GM23338 (cell line): ENCODE results near the gene BRCA1. TPM values are rescaled to one million over a fixed set of nuclear protein-coding genes. Genes with fewer than 3 reads are reported as not detected.

Experiments
- ATAC-seq: fragments of 200-7000 bp; cut with Tn5 transposase; 3 replicates; pipeline ENCODE4 v1.9.1; 2020
- DNase-seq: peaks from one replicate; pipeline ENCODE4 v3.0.0-alpha.2; 2015; ENCODE audit warnings: low spot score
- H2AFZ ChIP-seq: fragments of 200-600 bp; sonication (generic); 2 replicates; pipeline ENCODE4 v1.8.0; 2016; ENCODE audit warnings: antibody characterized with exemption, mild to moderate bottlenecking, moderate library complexity
- H3F3A ChIP-seq: fragments of 200-600 bp; sonication (generic); replicated peaks from 2 replicates; pipeline ENCODE4 v1.8.0; 2017; ENCODE audit warnings: antibody characterized with exemption, mixed run types, low read depth
- H3K27ac ChIP-seq: fragments of 200-600 bp; sonication (generic); 2 replicates; pipeline ENCODE4 v1.6.1; 2016; ENCODE audit warnings: low read depth
- H3K27me3 ChIP-seq: fragments of 200-600 bp; sonication (generic); 2 replicates; pipeline ENCODE4 v1.8.0; 2016; ENCODE audit warnings: mild to moderate bottlenecking, mixed run types, moderate library complexity; ENCODE audit not compliant: insufficient read depth
- H3K36me3 ChIP-seq: fragments of 200-600 bp; sonication (generic); 2 replicates; pipeline ENCODE4 v1.8.0; 2016; ENCODE audit warnings: mild to moderate bottlenecking; ENCODE audit not compliant: insufficient read depth
- H3K4me1 ChIP-seq: fragments of 200-600 bp; sonication (generic); 2 replicates; pipeline ENCODE4 v1.8.0; 2016; ENCODE audit warnings: mild to moderate bottlenecking, moderate library complexity; ENCODE audit not compliant: insufficient read depth
- H3K4me2 ChIP-seq: fragments of 200-600 bp; sonication (generic); 2 replicates; pipeline ENCODE4 v1.7.1; 2017; ENCODE audit warnings: mixed run types
- H3K4me3 ChIP-seq: fragments of 200-600 bp; sonication (generic); 2 replicates; pipeline ENCODE4 v1.6.1; 2016; ENCODE audit warnings: mixed run types
- H3K79me2 ChIP-seq: fragments of 200-600 bp; sonication (generic); replicated peaks from 2 replicates; pipeline ENCODE4 v1.8.0; 2017; ENCODE audit warnings: mild to moderate bottlenecking; ENCODE audit not compliant: insufficient read depth
- H3K9me2 ChIP-seq: fragments of 200-600 bp; sonication (generic); 2 replicates; pipeline ENCODE4 v1.8.0; 2017; ENCODE audit not compliant: insufficient read depth
- H4K20me1 ChIP-seq: fragments of 200-600 bp; sonication (generic); replicated peaks from 2 replicates; pipeline ENCODE4 v1.8.0; 2017; ENCODE audit warnings: mild to moderate bottlenecking; ENCODE audit not compliant: insufficient read depth
- H3K27ac Mint-ChIP-seq: 2 replicates; pipeline ENCODE4 v1.8.0; 2020; ENCODE audit warnings: inconsistent platforms, mild to moderate bottlenecking, moderate library complexity, mixed read lengths
- H3K27me3 Mint-ChIP-seq: 3 replicates; pipeline ENCODE4 v1.8.0; 2022; ENCODE audit warnings: low read depth, mild to moderate bottlenecking, moderate library complexity, mixed read lengths, inconsistent platforms; ENCODE audit not compliant: insufficient read depth, poor library complexity
- H3K36me3 Mint-ChIP-seq: 3 replicates; pipeline ENCODE4 v1.8.0; 2021; ENCODE audit warnings: low read depth, mild to moderate bottlenecking, inconsistent platforms, moderate library complexity, mixed read lengths
- H3K4me1 Mint-ChIP-seq: 3 replicates; pipeline ENCODE4 v1.8.0; 2020; ENCODE audit warnings: mild to moderate bottlenecking, inconsistent platforms, mixed read lengths
- H3K4me3 Mint-ChIP-seq: 3 replicates; pipeline ENCODE4 v1.8.0; 2021; ENCODE audit warnings: moderate library complexity, mild to moderate bottlenecking, inconsistent platforms, mixed read lengths
- H3K9me3 Mint-ChIP-seq: 3 replicates; pipeline ENCODE4 v1.8.0; 2020; ENCODE audit warnings: moderate library complexity, mild to moderate bottlenecking, inconsistent platforms, mixed read lengths
- CREB1 ChIP-seq: fragments of 250-450 bp; sonication (Bioruptor Pico); IDR thresholded peaks from 2 replicates; pipeline ENCODE4 v1.5.0; 2020; ENCODE audit warnings: low read depth, mild to moderate bottlenecking, moderate library complexity
- EZH2 ChIP-seq: fragments of 200-600 bp; sonication (generic); IDR thresholded peaks from one replicate; pipeline ENCODE4 v1.8.0; 2017; ENCODE audit warnings: antibody characterized with exemption, mild to moderate bottlenecking, low read depth; ENCODE audit not compliant: unreplicated experiment
- EZH2phosphoT487 ChIP-seq: fragments of 200-600 bp; sonication (generic); IDR thresholded peaks from one replicate; pipeline ENCODE4 v1.8.1; 2018; ENCODE audit warnings: antibody characterized with exemption; ENCODE audit not compliant: unreplicated experiment
- JUNB ChIP-seq: IDR thresholded peaks from one replicate; pipeline ENCODE4 v1.6.1; 2016; ENCODE audit warnings: antibody characterized with exemption; ENCODE audit not compliant: unreplicated experiment
- POLR2AphosphoS5 ChIP-seq: IDR thresholded peaks from 2 replicates; pipeline ENCODE4 v1.6.1; 2016; ENCODE audit warnings: antibody characterized with exemption, low read depth
- STAT1 ChIP-seq: IDR thresholded peaks from one replicate; pipeline ENCODE4 v1.6.1; 2016; ENCODE audit warnings: antibody characterized with exemption; ENCODE audit not compliant: unreplicated experiment
- ZNF114 ChIP-seq: fragments of 250-450 bp; sonication (Bioruptor Pico); IDR thresholded peaks from 2 replicates; pipeline ENCODE4 v1.5.0; 2020; ENCODE audit warnings: mild to moderate bottlenecking, moderate library complexity
- ZNF331 ChIP-seq: fragments of 250-450 bp; sonication (Bioruptor Pico); IDR thresholded peaks from 2 replicates; pipeline ENCODE4 v1.5.0; 2020; ENCODE audit warnings: low read depth, mild to moderate bottlenecking, moderate library complexity
- polyA plus RNA-seq: library from polyadenylated mRNA; unstranded; fragments of >200 nt; fragmentation: Nextera tagmentation; extraction: Ambion mirVana; gene quantifications from 2 replicates; pipeline ENCODE4 v1.2.1, GENCODE V29; 2016
- total RNA-seq: library from RNA; depleted of rRNA; stranded (reverse); fragments of >200 nt; shearing (Covaris generic); gene quantifications from 2 replicates; pipeline ENCODE4 v1.2.3, GENCODE V29; 2014
- TF ChIP-seq, protein P1 (sequence below): IDR thresholded peaks from 2 replicates; pipeline ENCODE4 v1.6.1; 2016; ENCODE audit warnings: antibody characterized with exemption
- TF ChIP-seq, protein P2 (sequence below): fragments of 250-450 bp; sonication (Bioruptor Pico); IDR thresholded peaks from 2 replicates; pipeline ENCODE4 v1.5.0; 2020; ENCODE audit warnings: mild to moderate bottlenecking, moderate library complexity
- TF ChIP-seq, protein P3 (sequence below): IDR thresholded peaks from one replicate; pipeline ENCODE4 v1.6.1; 2018; ENCODE audit warnings: antibody characterized with exemption; ENCODE audit not compliant: unreplicated experiment
- TF ChIP-seq, protein P4 (sequence below), 2 experiments: fragments of 200-600 bp in 1 of 2; sonication (generic) in 1 of 2; conservative IDR thresholded peaks; 2 replicates each; pipeline versions ENCODE4 v1.5.1 to v1.6.1; 2016 to 2017; ENCODE audit warnings: antibody characterized with exemption in 2 of 2, low read depth in 2 of 2, mild to moderate bottlenecking in 2 of 2, moderate library complexity in 1 of 2

The BRCA1 gene
- total and polyA plus RNA-seq, 2 experiments from 2014 or later = 43.2 to 45.9 TPM

DNA sequence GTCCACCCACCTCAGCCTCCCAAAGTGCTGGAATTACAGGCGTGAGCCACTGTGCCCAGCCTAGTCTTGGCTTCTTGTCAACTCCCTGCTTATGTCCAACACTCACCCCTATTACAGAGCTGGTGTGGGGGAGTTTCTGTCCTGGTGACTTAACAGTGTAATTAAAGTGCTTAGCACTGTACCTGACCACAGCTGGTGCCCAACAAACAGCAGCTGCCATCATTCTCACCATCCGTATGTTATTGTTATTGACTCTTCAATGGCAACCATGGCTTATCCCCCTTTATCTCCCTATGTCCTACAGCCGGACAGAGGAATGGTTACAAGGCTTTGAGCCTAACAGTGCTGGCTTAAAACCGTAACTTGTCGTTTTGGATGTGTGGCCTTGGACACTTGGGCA, 17.0 kb upstream of the BRCA1 start:
- peaks cover 13% of the 10 kb centered on the region for H3K36me3 Mint-ChIP-seq
- H3K27me3 ChIP-seq = no peaks in the 10 kb centered on the region
- H3K4me3 Mint-ChIP-seq = no peak overlapping the region
- no peak overlapping the region for H3K4me2 ChIP-seq
- no peaks in the 10 kb centered on the region for H3K36me3 ChIP-seq
- no peak overlapping the region for H3K27ac Mint-ChIP-seq
- H3F3A ChIP-seq = 0 out of 2 replicates have a peak, but pooled peaks cover 4% of the 10 kb centered on the region
- H3K9me3 Mint-ChIP-seq = peaks cover 7% of the 10 kb centered on the region; the same call in 2 of the 3 replicates
- peaks cover 22% of the 10 kb centered on the region for H3K4me1 Mint-ChIP-seq
- no peak overlapping the region for H3K4me3 ChIP-seq
- peaks cover 8% of the 10 kb centered on the region for H3K4me1 ChIP-seq
- no peak for TF ChIP-seq POLR2AphosphoS5
- TF ChIP-seq STAT1 = no peak
- no peak for TF ChIP-seq ZNF331 (CRISPR knock-in tag)
- no peak for TF ChIP-seq EZH2
- TF ChIP-seq, protein P1, sequence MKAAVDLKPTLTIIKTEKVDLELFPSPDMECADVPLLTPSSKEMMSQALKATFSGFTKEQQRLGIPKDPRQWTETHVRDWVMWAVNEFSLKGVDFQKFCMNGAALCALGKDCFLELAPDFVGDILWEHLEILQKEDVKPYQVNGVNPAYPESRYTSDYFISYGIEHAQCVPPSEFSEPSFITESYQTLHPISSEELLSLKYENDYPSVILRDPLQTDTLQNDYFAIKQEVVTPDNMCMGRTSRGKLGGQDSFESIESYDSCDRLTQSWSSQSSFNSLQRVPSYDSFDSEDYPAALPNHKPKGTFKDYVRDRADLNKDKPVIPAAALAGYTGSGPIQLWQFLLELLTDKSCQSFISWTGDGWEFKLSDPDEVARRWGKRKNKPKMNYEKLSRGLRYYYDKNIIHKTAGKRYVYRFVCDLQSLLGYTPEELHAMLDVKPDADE = no peak
- TF ChIP-seq, protein P2, sequence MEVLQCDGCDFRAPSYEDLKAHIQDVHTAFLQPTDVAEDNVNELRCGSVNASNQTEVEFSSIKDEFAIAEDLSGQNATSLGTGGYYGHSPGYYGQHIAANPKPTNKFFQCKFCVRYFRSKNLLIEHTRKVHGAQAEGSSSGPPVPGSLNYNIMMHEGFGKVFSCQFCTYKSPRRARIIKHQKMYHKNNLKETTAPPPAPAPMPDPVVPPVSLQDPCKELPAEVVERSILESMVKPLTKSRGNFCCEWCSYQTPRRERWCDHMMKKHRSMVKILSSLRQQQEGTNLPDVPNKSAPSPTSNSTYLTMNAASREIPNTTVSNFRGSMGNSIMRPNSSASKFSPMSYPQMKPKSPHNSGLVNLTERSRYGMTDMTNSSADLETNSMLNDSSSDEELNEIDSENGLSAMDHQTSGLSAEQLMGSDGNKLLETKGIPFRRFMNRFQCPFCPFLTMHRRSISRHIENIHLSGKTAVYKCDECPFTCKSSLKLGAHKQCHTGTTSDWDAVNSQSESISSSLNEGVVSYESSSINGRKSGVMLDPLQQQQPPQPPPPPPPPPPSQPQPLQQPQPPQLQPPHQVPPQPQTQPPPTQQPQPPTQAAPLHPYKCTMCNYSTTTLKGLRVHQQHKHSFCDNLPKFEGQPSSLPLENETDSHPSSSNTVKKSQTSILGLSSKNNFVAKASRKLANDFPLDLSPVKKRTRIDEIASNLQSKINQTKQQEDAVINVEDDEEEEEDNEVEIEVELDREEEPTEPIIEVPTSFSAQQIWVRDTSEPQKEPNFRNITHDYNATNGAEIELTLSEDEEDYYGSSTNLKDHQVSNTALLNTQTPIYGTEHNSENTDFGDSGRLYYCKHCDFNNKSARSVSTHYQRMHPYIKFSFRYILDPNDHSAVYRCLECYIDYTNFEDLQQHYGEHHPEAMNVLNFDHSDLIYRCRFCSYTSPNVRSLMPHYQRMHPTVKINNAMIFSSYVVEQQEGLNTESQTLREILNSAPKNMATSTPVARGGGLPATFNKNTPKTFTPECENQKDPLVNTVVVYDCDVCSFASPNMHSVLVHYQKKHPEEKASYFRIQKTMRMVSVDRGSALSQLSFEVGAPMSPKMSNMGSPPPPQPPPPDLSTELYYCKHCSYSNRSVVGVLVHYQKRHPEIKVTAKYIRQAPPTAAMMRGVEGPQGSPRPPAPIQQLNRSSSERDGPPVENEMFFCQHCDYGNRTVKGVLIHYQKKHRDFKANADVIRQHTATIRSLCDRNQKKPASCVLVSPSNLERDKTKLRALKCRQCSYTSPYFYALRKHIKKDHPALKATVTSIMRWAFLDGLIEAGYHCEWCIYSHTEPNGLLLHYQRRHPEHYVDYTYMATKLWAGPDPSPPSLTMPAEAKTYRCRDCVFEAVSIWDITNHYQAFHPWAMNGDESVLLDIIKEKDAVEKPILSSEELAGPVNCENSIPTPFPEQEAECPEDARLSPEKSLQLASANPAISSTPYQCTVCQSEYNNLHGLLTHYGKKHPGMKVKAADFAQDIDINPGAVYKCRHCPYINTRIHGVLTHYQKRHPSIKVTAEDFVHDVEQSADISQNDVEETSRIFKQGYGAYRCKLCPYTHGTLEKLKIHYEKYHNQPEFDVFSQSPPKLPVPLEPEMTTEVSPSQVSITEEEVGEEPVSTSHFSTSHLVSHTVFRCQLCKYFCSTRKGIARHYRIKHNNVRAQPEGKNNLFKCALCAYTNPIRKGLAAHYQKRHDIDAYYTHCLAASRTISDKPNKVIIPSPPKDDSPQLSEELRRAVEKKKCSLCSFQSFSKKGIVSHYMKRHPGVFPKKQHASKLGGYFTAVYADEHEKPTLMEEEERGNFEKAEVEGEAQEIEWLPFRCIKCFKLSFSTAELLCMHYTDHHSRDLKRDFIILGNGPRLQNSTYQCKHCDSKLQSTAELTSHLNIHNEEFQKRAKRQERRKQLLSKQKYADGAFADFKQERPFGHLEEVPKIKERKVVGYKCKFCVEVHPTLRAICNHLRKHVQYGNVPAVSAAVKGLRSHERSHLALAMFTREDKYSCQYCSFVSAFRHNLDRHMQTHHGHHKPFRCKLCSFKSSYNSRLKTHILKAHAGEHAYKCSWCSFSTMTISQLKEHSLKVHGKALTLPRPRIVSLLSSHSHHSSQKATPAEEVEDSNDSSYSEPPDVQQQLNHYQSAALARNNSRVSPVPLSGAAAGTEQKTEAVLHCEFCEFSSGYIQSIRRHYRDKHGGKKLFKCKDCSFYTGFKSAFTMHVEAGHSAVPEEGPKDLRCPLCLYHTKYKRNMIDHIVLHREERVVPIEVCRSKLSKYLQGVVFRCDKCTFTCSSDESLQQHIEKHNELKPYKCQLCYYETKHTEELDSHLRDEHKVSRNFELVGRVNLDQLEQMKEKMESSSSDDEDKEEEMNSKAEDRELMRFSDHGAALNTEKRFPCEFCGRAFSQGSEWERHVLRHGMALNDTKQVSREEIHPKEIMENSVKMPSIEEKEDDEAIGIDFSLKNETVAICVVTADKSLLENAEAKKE = no peak
- TF ChIP-seq JUNB = no peak
- TF ChIP-seq, protein P3, sequence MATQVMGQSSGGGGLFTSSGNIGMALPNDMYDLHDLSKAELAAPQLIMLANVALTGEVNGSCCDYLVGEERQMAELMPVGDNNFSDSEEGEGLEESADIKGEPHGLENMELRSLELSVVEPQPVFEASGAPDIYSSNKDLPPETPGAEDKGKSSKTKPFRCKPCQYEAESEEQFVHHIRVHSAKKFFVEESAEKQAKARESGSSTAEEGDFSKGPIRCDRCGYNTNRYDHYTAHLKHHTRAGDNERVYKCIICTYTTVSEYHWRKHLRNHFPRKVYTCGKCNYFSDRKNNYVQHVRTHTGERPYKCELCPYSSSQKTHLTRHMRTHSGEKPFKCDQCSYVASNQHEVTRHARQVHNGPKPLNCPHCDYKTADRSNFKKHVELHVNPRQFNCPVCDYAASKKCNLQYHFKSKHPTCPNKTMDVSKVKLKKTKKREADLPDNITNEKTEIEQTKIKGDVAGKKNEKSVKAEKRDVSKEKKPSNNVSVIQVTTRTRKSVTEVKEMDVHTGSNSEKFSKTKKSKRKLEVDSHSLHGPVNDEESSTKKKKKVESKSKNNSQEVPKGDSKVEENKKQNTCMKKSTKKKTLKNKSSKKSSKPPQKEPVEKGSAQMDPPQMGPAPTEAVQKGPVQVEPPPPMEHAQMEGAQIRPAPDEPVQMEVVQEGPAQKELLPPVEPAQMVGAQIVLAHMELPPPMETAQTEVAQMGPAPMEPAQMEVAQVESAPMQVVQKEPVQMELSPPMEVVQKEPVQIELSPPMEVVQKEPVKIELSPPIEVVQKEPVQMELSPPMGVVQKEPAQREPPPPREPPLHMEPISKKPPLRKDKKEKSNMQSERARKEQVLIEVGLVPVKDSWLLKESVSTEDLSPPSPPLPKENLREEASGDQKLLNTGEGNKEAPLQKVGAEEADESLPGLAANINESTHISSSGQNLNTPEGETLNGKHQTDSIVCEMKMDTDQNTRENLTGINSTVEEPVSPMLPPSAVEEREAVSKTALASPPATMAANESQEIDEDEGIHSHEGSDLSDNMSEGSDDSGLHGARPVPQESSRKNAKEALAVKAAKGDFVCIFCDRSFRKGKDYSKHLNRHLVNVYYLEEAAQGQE = no peak
- TF ChIP-seq, protein P4, sequence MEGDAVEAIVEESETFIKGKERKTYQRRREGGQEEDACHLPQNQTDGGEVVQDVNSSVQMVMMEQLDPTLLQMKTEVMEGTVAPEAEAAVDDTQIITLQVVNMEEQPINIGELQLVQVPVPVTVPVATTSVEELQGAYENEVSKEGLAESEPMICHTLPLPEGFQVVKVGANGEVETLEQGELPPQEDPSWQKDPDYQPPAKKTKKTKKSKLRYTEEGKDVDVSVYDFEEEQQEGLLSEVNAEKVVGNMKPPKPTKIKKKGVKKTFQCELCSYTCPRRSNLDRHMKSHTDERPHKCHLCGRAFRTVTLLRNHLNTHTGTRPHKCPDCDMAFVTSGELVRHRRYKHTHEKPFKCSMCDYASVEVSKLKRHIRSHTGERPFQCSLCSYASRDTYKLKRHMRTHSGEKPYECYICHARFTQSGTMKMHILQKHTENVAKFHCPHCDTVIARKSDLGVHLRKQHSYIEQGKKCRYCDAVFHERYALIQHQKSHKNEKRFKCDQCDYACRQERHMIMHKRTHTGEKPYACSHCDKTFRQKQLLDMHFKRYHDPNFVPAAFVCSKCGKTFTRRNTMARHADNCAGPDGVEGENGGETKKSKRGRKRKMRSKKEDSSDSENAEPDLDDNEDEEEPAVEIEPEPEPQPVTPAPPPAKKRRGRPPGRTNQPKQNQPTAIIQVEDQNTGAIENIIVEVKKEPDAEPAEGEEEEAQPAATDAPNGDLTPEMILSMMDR (conservative IDR thresholded peaks at IDR 0.05; ENCODE audit: low read depth in 2 of 2) = no peak
- TF ChIP-seq ZNF114 (CRISPR knock-in tag) = no peak
- no peak for TF ChIP-seq EZH2phosphoT487
- no peak for TF ChIP-seq CREB1
- no peaks in the 10 kb centered on the region for H3K9me2 ChIP-seq
- no peaks in the 10 kb centered on the region for H3K79me2 ChIP-seq
- no peaks in the 10 kb centered on the region for H4K20me1 ChIP-seq
- no peak overlapping the region for H3K27ac ChIP-seq
- DNase-seq (no peak), ATAC-seq (no peak)
- no peak overlapping the region for H2AFZ ChIP-seq
- peaks cover 2% of the 10 kb centered on the region for H3K27me3 Mint-ChIP-seq
